ENCODE data around the gene CLPTM1. TPM values are rescaled to one million over a fixed set of nuclear protein-coding genes. Genes with fewer than 3 reads are reported as not detected.

The CLPTM1 gene
- polyA plus RNA-seq, 3 donors, result 14.7 to 84.3 (median 20.0) TPM

DNA sequence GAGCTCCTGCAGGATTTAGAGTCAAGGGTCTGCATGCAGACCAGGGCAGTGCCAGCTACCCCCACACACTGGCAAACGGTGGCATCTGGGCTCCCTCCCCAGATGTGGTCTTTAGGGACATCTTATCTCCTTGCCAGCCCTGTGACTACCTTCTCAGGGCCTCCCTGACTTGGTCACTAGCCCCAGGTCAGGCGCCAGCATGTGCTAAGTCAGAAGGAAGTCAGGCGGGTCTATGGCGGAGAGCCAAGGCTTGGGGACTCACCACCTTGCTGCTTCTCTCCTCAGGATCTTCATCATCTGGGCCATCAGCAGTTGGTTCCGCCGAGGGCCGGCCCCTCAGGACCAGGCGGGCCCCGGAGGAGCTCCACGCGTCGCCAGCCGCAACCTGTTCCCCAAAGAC, 17.6 kb downstream of the CLPTM1 start:
- no peak overlapping the region for H3K4me2 ChIP-seq (replicated peaks; ENCODE audit: extremely low read depth, low read length, poor library complexity, severe bottlenecking)
- no peaks in the 10 kb centered on the region for H3K27me3 ChIP-seq (ENCODE audit: control insufficient read depth in 2 of 2, insufficient read depth in 2 of 2, low read length in 2 of 2)
- H3K4me1 ChIP-seq (ENCODE audit: control insufficient read depth in 1 of 2, insufficient read depth in 2 of 2, low read length in 2 of 2), result no peaks in the 10 kb centered on the region
- H3K4me3 ChIP-seq (replicated peaks in 1 of 3; ENCODE audit: low read depth in 2 of 3, low read length in 3 of 3), result no peak overlapping the region
- TF ChIP-seq, protein P1, sequence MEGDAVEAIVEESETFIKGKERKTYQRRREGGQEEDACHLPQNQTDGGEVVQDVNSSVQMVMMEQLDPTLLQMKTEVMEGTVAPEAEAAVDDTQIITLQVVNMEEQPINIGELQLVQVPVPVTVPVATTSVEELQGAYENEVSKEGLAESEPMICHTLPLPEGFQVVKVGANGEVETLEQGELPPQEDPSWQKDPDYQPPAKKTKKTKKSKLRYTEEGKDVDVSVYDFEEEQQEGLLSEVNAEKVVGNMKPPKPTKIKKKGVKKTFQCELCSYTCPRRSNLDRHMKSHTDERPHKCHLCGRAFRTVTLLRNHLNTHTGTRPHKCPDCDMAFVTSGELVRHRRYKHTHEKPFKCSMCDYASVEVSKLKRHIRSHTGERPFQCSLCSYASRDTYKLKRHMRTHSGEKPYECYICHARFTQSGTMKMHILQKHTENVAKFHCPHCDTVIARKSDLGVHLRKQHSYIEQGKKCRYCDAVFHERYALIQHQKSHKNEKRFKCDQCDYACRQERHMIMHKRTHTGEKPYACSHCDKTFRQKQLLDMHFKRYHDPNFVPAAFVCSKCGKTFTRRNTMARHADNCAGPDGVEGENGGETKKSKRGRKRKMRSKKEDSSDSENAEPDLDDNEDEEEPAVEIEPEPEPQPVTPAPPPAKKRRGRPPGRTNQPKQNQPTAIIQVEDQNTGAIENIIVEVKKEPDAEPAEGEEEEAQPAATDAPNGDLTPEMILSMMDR (IDR thresholded peaks at IDR 0.05), result no peak
- H2AFZ ChIP-seq (ENCODE audit: insufficient read depth, low read depth, low read length, poor library complexity, severe bottlenecking), result no peak overlapping the region
- peaks cover 55 to 77% of the 10 kb centered on the region in 2 donors for H3K36me3 Mint-ChIP-seq
- H3K9me3 Mint-ChIP-seq, result no peaks in the 10 kb centered on the region
- H4K20me1 ChIP-seq (ENCODE audit: insufficient read depth, low read length), result peaks cover 26% of the 10 kb centered on the region
- peaks cover 0 to 3% (median 2%) of the 10 kb centered on the region in 3 donors for H3K27me3 Mint-ChIP-seq (ENCODE audit: low read depth in 3 of 3)
- H3K9ac ChIP-seq (ENCODE audit: insufficient read depth, low read length, poor library complexity, severe bottlenecking), result no peak overlapping the region
- no peak overlapping the region for H3K4me3 Mint-ChIP-seq
- no peak for DNase-seq
- H3K9me3 ChIP-seq (replicated peaks in 1 of 2; ENCODE audit: control insufficient read depth in 1 of 2, insufficient read depth in 1 of 2, low read length in 2 of 2), result no peaks in the 10 kb centered on the region
- H3K27ac Mint-ChIP-seq, result peak overlapping the region in 1 of 7 donors; percentile 58
- intact Hi-C loops (cut with micrococcal nuclease), result no loop called here
- no peaks in the 10 kb centered on the region for H3K79me2 ChIP-seq (ENCODE audit: insufficient read depth, low read length)
- H3K4me1 Mint-ChIP-seq, result no peaks in the 10 kb centered on the region
- 81% methylated on average over 6 of the region's 13 CpGs for WGBS (ENCODE audit: insufficient coverage)
- peak overlapping the region in 1 of 2 donors; percentile 20 for H3K27ac ChIP-seq (ENCODE audit: low read depth in 1 of 2, low read length in 2 of 2)
- H3K36me3 ChIP-seq (replicated peaks in 1 of 2; ENCODE audit: control insufficient read depth in 1 of 2, insufficient read depth in 2 of 2, low read length in 2 of 2), result peaks cover 52 to 82% of the 10 kb centered on the region in 2 donors

DNA sequence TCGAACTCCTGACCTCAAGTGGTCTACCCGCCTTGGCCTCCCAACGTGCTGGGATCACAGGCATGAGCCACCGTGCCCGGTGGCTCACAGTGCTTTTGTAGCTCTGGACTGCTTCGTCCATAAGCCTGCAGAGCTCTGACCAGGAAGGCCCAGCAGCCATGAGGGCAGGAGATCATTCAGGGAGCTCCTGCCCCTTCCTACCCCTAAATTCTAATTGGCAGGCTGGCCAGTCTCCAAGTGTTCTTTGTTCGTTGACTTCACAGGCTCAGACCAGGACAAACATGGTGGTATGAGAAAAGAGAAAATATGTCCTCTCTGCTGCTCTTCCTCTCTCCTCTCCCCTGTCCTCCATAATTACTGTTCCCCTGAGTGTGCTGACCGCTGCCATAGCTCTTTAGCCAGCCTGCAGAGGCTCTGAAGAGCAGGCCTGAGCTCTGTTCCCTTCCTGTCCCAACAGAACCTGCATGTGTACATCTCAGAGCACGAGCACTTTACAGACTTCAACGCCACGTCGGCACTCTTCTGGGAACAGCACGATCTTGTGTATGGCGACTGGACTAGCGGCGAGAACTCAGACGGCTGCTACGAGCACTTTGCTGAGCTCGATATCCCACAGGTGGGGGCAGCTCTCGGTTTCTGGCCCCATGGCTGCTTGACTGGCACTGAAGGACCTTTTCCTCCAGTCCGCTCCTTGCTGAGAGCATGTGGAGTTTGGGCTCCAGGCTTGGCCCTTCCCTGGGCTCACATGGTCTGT, 19.0 kb downstream of the CLPTM1 start:
- H3K27ac ChIP-seq (ENCODE audit: low read depth in 1 of 2, low read length in 2 of 2), result no peak overlapping the region

More for the DNA sequence above, 19.0 kb downstream of the CLPTM1 start:
- 99% methylated on average over 19 of the region's 21 CpGs for WGBS (ENCODE audit: insufficient coverage)
- H3K4me1 ChIP-seq (ENCODE audit: control insufficient read depth in 1 of 2, insufficient read depth in 2 of 2, low read length in 2 of 2), result no peaks in the 10 kb centered on the region
- Mint-ChIP-seq H3K9me3 (peaks cover 0 to 2% (median 0%) of the 10 kb centered on the region in 7 donors), H3K4me1 (no peaks in the 10 kb centered on the region), H3K4me3 (no peak overlapping the region), H3K27ac (peak overlapping the region in 2 of 7 donors; percentile 37 to 52), H3K36me3 (peaks cover 57 to 80% of the 10 kb centered on the region in 2 donors), H3K27me3 (ENCODE audit: low read depth in 3 of 3) (peaks cover 0 to 3% (median 2%) of the 10 kb centered on the region in 3 donors)
- no peaks in the 10 kb centered on the region for H3K27me3 ChIP-seq (ENCODE audit: control insufficient read depth in 2 of 2, insufficient read depth in 2 of 2, low read length in 2 of 2)
- peaks cover 13% of the 10 kb centered on the region for H4K20me1 ChIP-seq (ENCODE audit: insufficient read depth, low read length)
- no peak for DNase-seq
- no peaks in the 10 kb centered on the region for H3K9me3 ChIP-seq (replicated peaks in 1 of 2; ENCODE audit: control insufficient read depth in 1 of 2, insufficient read depth in 1 of 2, low read length in 2 of 2)
- no peak overlapping the region for H3K4me2 ChIP-seq (replicated peaks; ENCODE audit: extremely low read depth, low read length, poor library complexity, severe bottlenecking)
- TF ChIP-seq, protein P1 (IDR thresholded peaks at IDR 0.05), result no peak
- H3K4me3 ChIP-seq (replicated peaks in 1 of 3; ENCODE audit: low read depth in 2 of 3, low read length in 3 of 3), result no peak overlapping the region
- no peaks in the 10 kb centered on the region for H3K79me2 ChIP-seq (ENCODE audit: insufficient read depth, low read length)
- intact Hi-C loops (cut with micrococcal nuclease), result no loop called here
- H3K9ac ChIP-seq (ENCODE audit: insufficient read depth, low read length, poor library complexity, severe bottlenecking), result no peak overlapping the region
- peaks cover 61 to 82% of the 10 kb centered on the region in 2 donors for H3K36me3 ChIP-seq (replicated peaks in 1 of 2; ENCODE audit: control insufficient read depth in 1 of 2, insufficient read depth in 2 of 2, low read length in 2 of 2)
- no peak overlapping the region for H2AFZ ChIP-seq (ENCODE audit: insufficient read depth, low read depth, low read length, poor library complexity, severe bottlenecking)
